Astrocyte (in vitro differentiated cells and primary cell): ENCODE results near the gene HEATR9. TPM values are rescaled to one million over a fixed set of nuclear protein-coding genes. Genes with fewer than 3 reads are reported as not detected.

Experiments used
- DNase-seq: peaks from one replicate; pipeline ENCODE4 v3.0.0-alpha.2; 2010; ENCODE audit warnings: low read depth
- FAIRE-seq: peaks from 2 replicates; lab custom pipeline; 2011; peaks lifted over from hg19 to GRCh38; lab: Jason Lieb, UNC
- H2AFZ ChIP-seq: 2 replicates; pipeline ENCODE4 v1.6.0; 2012; ENCODE audit warnings: low read depth, low read length, inconsistent platforms
- H3K27ac ChIP-seq: 2 replicates; pipeline ENCODE4 v1.5.1; 2011; ENCODE audit warnings: low read depth, low read length, inconsistent platforms
- H3K27me3 ChIP-seq: 2 replicates; pipeline ENCODE4 v1.6.0; 2011; ENCODE audit warnings: low read length, inconsistent platforms; ENCODE audit not compliant: insufficient read depth
- H3K36me3 ChIP-seq: 2 replicates; pipeline ENCODE4 v1.5.1; 2011; ENCODE audit warnings: low read length, inconsistent platforms; ENCODE audit not compliant: insufficient read depth
- H3K4me1 ChIP-seq: 2 replicates; pipeline ENCODE4 v1.5.1; 2011; ENCODE audit warnings: low read length, inconsistent platforms; ENCODE audit not compliant: insufficient read depth
- H3K4me2 ChIP-seq: 2 replicates; pipeline ENCODE4 v1.6.0; 2012; ENCODE audit warnings: low read length, inconsistent platforms
- H3K4me3 ChIP-seq: 2 replicates; pipeline ENCODE4 v1.5.1; 2011; ENCODE audit warnings: low read depth, mild to moderate bottlenecking, low read length, inconsistent platforms; ENCODE audit not compliant: insufficient read depth
- H3K79me2 ChIP-seq: 2 replicates; pipeline ENCODE4 v1.6.0; 2012; ENCODE audit warnings: mild to moderate bottlenecking, low read length, inconsistent platforms; ENCODE audit not compliant: insufficient read depth
- H3K9ac ChIP-seq: 2 replicates; pipeline ENCODE4 v1.6.0; 2012; ENCODE audit warnings: mild to moderate bottlenecking, low read length, inconsistent platforms
- H3K9me3 ChIP-seq: 2 replicates; pipeline ENCODE4 v1.5.1; 2012; ENCODE audit warnings: low read depth, mild to moderate bottlenecking, low read length, inconsistent platforms; ENCODE audit not compliant: insufficient read depth
- H4K20me1 ChIP-seq: 2 replicates; pipeline ENCODE4 v1.6.0; 2012; ENCODE audit warnings: low read length, inconsistent platforms; ENCODE audit not compliant: insufficient read depth
- H3K27ac Mint-ChIP-seq: one replicate; pipeline ENCODE4 v1.8.0; 2021; ENCODE audit warnings: mild to moderate bottlenecking, mixed read lengths; ENCODE audit not compliant: unreplicated experiment
- H3K27me3 Mint-ChIP-seq: one replicate; pipeline ENCODE4 v1.8.0; 2021; ENCODE audit warnings: low read depth, mixed read lengths; ENCODE audit not compliant: unreplicated experiment
- H3K36me3 Mint-ChIP-seq: one replicate; pipeline ENCODE4 v1.8.0; 2021; ENCODE audit warnings: low read depth, mixed read lengths; ENCODE audit not compliant: unreplicated experiment
- H3K4me1 Mint-ChIP-seq: one replicate; pipeline ENCODE4 v1.8.0; 2021; ENCODE audit warnings: low read depth, mixed read lengths; ENCODE audit not compliant: unreplicated experiment
- H3K4me3 Mint-ChIP-seq: one replicate; pipeline ENCODE4 v1.8.0; 2021; ENCODE audit warnings: mild to moderate bottlenecking, moderate library complexity, mixed read lengths; ENCODE audit not compliant: unreplicated experiment
- H3K9me3 Mint-ChIP-seq: one replicate; pipeline ENCODE4 v1.8.0; 2021; ENCODE audit warnings: mild to moderate bottlenecking, mixed read lengths; ENCODE audit not compliant: unreplicated experiment
- EZH2 ChIP-seq: IDR thresholded peaks from 2 replicates; pipeline ENCODE4 v1.6.1; 2012; ENCODE audit warnings: mild to moderate bottlenecking, low read length, inconsistent platforms; ENCODE audit not compliant: insufficient read depth
- total RNA-seq: library from RNA; stranded (reverse); gene quantifications from 2 replicates; pipeline ENCODE4 v1.2.1, GENCODE V29; 2021
- TF ChIP-seq, protein P1 (sequence below): IDR thresholded peaks from 2 replicates; pipeline ENCODE4 v1.5.1; 2011; ENCODE audit warnings: low read depth, mild to moderate bottlenecking, inconsistent platforms, low read length, moderate library complexity; ENCODE audit not compliant: insufficient read depth

The HEATR9 gene
- total RNA-seq, 1 donor from 2014 or later, result not detected

DNA sequence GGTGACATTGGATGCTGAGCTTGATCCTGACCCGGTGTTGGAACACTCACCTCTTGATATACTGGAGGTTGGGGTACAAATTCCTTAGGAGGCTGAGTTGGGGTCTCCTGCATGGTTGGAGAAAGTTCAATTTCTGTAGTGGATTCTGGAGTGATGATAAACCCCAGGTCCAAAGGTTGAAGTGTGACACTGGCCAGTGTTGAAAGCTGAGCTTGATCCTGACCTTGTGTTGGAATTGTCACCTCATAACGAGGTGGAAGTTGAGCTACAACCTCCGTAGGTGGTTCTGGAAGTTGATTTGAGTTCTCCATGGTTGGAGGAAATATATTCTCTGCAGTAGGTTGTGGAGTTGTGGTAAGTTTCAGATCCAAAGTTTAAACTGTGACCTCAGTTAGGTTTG, 40.7 kb upstream of the HEATR9 start:
- H3K27ac Mint-ChIP-seq, result no peak overlapping the region
- no peaks in the 10 kb centered on the region for H3K79me2 ChIP-seq
- no peaks in the 10 kb centered on the region for H3K27me3 ChIP-seq
- peaks cover 25% of the 10 kb centered on the region for H3K9me3 Mint-ChIP-seq
- peaks cover 4% of the 10 kb centered on the region for H3K36me3 Mint-ChIP-seq
- no peaks in the 10 kb centered on the region for H3K4me1 ChIP-seq
- TF ChIP-seq, protein P1, sequence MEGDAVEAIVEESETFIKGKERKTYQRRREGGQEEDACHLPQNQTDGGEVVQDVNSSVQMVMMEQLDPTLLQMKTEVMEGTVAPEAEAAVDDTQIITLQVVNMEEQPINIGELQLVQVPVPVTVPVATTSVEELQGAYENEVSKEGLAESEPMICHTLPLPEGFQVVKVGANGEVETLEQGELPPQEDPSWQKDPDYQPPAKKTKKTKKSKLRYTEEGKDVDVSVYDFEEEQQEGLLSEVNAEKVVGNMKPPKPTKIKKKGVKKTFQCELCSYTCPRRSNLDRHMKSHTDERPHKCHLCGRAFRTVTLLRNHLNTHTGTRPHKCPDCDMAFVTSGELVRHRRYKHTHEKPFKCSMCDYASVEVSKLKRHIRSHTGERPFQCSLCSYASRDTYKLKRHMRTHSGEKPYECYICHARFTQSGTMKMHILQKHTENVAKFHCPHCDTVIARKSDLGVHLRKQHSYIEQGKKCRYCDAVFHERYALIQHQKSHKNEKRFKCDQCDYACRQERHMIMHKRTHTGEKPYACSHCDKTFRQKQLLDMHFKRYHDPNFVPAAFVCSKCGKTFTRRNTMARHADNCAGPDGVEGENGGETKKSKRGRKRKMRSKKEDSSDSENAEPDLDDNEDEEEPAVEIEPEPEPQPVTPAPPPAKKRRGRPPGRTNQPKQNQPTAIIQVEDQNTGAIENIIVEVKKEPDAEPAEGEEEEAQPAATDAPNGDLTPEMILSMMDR, result no peak
- TF ChIP-seq EZH2, result no peak
- no peak overlapping the region for H3K4me2 ChIP-seq
- FAIRE-seq, result no peak
- H2AFZ ChIP-seq, result no peak overlapping the region
- peaks cover 57% of the 10 kb centered on the region for H3K27me3 Mint-ChIP-seq
- H3K4me3 ChIP-seq, result no peak overlapping the region
- H4K20me1 ChIP-seq, result no peaks in the 10 kb centered on the region
- no peak for DNase-seq
- no peaks in the 10 kb centered on the region for H3K36me3 ChIP-seq
- no peak overlapping the region for H3K4me3 Mint-ChIP-seq
- no peaks in the 10 kb centered on the region for H3K9me3 ChIP-seq
- H3K27ac ChIP-seq, result no peak overlapping the region
- no peak overlapping the region for H3K9ac ChIP-seq
- no peaks in the 10 kb centered on the region for H3K4me1 Mint-ChIP-seq

DNA sequence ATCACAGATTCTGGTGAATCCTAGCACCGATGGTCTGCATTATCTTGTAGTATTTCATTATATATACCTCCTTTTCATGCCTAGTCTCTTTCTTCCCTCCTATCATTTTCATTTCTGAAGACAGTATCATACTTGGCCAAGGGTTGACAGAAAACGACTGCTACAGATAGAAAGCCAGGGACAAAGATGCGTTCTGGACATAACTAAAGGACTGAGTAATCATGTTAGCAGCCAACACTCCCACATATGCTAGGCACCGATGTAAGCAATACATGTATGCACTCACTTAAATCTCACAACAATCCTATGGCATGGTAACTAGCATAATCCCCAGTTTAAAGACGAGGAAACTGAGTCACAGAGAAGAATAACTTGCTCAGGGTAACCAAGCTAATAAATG, 39.0 kb upstream of the HEATR9 start:
- H3K27me3 Mint-ChIP-seq, result peaks cover 46% of the 10 kb centered on the region
- Histone ChIP-seq H2AFZ (no peak overlapping the region), H3K9me3 (no peaks in the 10 kb centered on the region), H3K9ac (no peak overlapping the region), H3K4me1 (no peaks in the 10 kb centered on the region), H3K79me2 (no peaks in the 10 kb centered on the region), H3K27ac (no peak overlapping the region), H3K4me2 (no peak overlapping the region), H3K27me3 (no peaks in the 10 kb centered on the region), H4K20me1 (no peaks in the 10 kb centered on the region), H3K36me3 (no peaks in the 10 kb centered on the region), H3K4me3 (no peak overlapping the region)
- no peak for FAIRE-seq
- DNase-seq, result no peak
- peaks cover 18% of the 10 kb centered on the region for H3K9me3 Mint-ChIP-seq
- peaks cover 3% of the 10 kb centered on the region for H3K36me3 Mint-ChIP-seq
- H3K4me3 Mint-ChIP-seq, result no peak overlapping the region
- TF ChIP-seq, protein P1, result no peak
- TF ChIP-seq EZH2, result no peak
- H3K27ac Mint-ChIP-seq, result no peak overlapping the region
- H3K4me1 Mint-ChIP-seq, result peaks cover 7% of the 10 kb centered on the region

DNA sequence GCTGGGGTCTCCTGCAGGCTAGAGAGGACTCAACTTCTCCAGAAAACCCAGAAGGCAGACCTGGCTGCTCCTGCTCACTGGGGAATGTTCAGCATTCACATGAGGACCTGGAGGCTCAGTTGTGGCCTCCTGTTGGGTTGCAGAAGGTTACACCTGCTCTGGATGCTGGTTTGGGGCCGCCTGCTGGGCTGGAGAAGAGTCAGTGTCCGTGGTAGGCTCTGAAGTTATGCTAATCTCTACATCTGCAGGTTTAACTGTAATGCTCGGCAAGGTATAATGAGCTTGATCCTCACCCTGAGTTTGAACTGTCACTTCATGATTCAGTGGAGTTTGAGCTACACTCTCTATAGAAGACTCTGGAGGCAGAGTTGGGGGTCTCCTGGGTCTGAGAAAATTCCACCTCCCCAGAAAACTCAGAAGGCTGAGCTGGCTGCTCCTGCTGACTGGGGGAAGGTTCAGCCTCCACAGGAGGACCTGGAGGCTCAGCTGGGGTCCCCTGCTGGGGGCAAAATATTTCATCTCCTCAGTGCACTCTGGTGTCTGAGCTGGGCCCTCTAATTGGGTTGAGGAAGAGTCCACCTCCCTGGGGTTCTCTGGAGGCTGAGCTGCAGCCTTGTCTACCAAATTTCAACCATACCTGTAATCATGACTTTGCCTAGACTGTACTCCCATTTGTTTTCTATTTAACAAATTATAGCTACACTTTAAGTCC, 38.4 kb upstream of the HEATR9 start:
- Mint-ChIP-seq H3K36me3 (peaks cover 3% of the 10 kb centered on the region), H3K27me3 (peaks cover 42% of the 10 kb centered on the region), H3K4me1 (peaks cover 9% of the 10 kb centered on the region), H3K9me3 (peaks cover 17% of the 10 kb centered on the region), H3K4me3 (no peak overlapping the region), H3K27ac (no peak overlapping the region)
- H3K27ac ChIP-seq, result no peak overlapping the region
- DNase-seq (no peak), FAIRE-seq (no peak)
- no peak for TF ChIP-seq EZH2
- TF ChIP-seq, protein P1, result no peak
- H3K79me2 ChIP-seq, result no peaks in the 10 kb centered on the region
- no peaks in the 10 kb centered on the region for H4K20me1 ChIP-seq
- no peaks in the 10 kb centered on the region for H3K27me3 ChIP-seq
- H3K36me3 ChIP-seq, result no peaks in the 10 kb centered on the region
- no peaks in the 10 kb centered on the region for H3K9me3 ChIP-seq
- H3K4me3 ChIP-seq, result no peak overlapping the region
- no peak overlapping the region for H2AFZ ChIP-seq
- H3K4me1 ChIP-seq, result no peaks in the 10 kb centered on the region
- H3K4me2 ChIP-seq, result no peak overlapping the region
- no peak overlapping the region for H3K9ac ChIP-seq
